ENCODE measurements around the gene AREG. TPM values are rescaled to one million over a fixed set of nuclear protein-coding genes. Genes with fewer than 3 reads are reported as not detected.

The AREG gene
- total and polyA plus RNA-seq, 2 of the 13 experiments (the other 11 are each of a cell fraction or from before 2014, with no cell fraction given), result 6.2 to 7.1 TPM

- no peak for TF ChIP-seq KIAA2018 (CRISPR knock-in tag; IDR thresholded peaks at IDR 0.05; ENCODE audit: borderline replicate concordance)
- no peak for TF ChIP-seq SP1 (IDR thresholded peaks at IDR 0.05)
- TF ChIP-seq SP1 (CRISPR knock-in tag; IDR thresholded peaks at IDR 0.05), result no peak
- TF ChIP-seq, protein P1, sequence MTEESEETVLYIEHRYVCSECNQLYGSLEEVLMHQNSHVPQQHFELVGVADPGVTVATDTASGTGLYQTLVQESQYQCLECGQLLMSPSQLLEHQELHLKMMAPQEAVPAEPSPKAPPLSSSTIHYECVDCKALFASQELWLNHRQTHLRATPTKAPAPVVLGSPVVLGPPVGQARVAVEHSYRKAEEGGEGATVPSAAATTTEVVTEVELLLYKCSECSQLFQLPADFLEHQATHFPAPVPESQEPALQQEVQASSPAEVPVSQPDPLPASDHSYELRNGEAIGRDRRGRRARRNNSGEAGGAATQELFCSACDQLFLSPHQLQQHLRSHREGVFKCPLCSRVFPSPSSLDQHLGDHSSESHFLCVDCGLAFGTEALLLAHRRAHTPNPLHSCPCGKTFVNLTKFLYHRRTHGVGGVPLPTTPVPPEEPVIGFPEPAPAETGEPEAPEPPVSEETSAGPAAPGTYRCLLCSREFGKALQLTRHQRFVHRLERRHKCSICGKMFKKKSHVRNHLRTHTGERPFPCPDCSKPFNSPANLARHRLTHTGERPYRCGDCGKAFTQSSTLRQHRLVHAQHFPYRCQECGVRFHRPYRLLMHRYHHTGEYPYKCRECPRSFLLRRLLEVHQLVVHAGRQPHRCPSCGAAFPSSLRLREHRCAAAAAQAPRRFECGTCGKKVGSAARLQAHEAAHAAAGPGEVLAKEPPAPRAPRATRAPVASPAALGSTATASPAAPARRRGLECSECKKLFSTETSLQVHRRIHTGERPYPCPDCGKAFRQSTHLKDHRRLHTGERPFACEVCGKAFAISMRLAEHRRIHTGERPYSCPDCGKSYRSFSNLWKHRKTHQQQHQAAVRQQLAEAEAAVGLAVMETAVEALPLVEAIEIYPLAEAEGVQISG (CRISPR knock-in tag; IDR thresholded peaks at IDR 0.05), result no peak
- TF ChIP-seq, protein P2, sequence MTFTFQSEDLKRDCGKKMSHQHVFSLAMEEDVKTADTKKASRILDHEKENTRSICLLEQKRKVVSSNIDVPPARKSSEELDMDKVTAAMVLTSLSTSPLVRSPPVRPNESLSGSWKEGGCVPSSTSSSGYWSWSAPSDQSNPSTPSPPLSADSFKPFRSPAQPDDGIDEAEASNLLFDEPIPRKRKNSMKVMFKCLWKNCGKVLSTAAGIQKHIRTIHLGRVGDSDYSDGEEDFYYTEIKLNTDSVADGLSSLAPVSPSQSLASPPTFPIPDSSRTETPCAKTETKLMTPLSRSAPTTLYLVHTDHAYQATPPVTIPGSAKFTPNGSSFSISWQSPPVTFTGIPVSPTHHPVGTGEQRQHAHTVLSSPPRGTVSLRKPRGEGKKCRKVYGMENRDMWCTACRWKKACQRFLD (CRISPR knock-in tag; IDR thresholded peaks at IDR 0.05; ENCODE audit: borderline replicate concordance), result no peak
Measured at GRCh38 chr4:74446896-74447295, 2.0 kb downstream of the AREG start (continued).

Measured in HepG2 (cell line).